Left lung (tissue), 10 donors: ENCODE data around the gene ITGA2. TPM values are rescaled to one million over a fixed set of nuclear protein-coding genes. Genes with fewer than 3 reads are reported as not detected.

Source experiments
- ATAC-seq: fragments of 200-7000 bp; cut with Tn5 transposase; one replicate; pipeline ENCODE4 v1.9.1; 2020; ENCODE audit warnings: moderate library complexity
- DNase-seq, 4 donors: peaks; one replicate each; pipeline ENCODE4 v3.0.0-alpha.2; 2013 to 2020
- H3K27ac ChIP-seq, 2 donors: fragments of 200-600 bp; sonication (generic) in 1 of 2; one replicate each; pipeline versions ENCODE4 v1.5.0 to v1.8.0; 2020 to 2021
- H3K27me3 ChIP-seq, 2 donors: fragments of 200-600 bp; sonication (generic) in 1 of 2; one replicate each; pipeline versions ENCODE4 v1.5.0 to v1.8.0; 2020 to 2021
- H3K36me3 ChIP-seq, 2 donors: fragments of 200-600 bp; sonication (generic) in 1 of 2; one replicate each; pipeline versions ENCODE4 v1.5.0 to v1.8.0; 2020 to 2021
- H3K4me1 ChIP-seq, 2 donors: fragments of 200-600 bp; one replicate each; pipeline ENCODE4 v1.8.0; 2021
- H3K4me3 ChIP-seq, 2 donors: fragments of 200-600 bp; sonication (generic) in 1 of 2; one replicate each; pipeline versions ENCODE4 v1.5.0 to v1.8.0; 2020 to 2021; ENCODE audit warnings: mild to moderate bottlenecking in 1 of 2
- H3K9me3 ChIP-seq, 2 donors: fragments of 200-600 bp; sonication (generic) in 1 of 2; one replicate each; pipeline versions ENCODE4 v1.5.0 to v1.8.0; 2020 to 2021
- intact Hi-C, 2 donors: fragments of 100-400 bp; cut with DNase I; formaldehyde crosslinking; loops; one replicate each; pipeline versions ENCODE4 v1.11.2 to v1.14.2; 2022
- polyA plus RNA-seq, 6 donors: library from polyadenylated mRNA; unstranded; fragments of 120-200 nt; gene quantifications; one replicate each; pipeline ENCODE4 v1.2.1, GENCODE V29; 2013; ENCODE audit not compliant: insufficient read length in 6 of 6
- total RNA-seq, 2 donors: library from RNA; stranded (reverse); fragmentation: NEBNext Ultra II Directional; extraction: Animal tissue kit (Norgen Biotek cat#: 25700); gene quantifications; one replicate each; pipeline ENCODE4 v1.2.1, GENCODE V29; 2021
- TF ChIP-seq, protein P1 (sequence below), 2 donors: fragments of 200-600 bp; sonication (generic) in 1 of 2; IDR thresholded peaks; one replicate each; pipeline versions ENCODE4 v1.5.0 to v1.8.0; 2021; ENCODE audit warnings: antibody characterized with exemption in 2 of 2
- donor health status: DM: no; HTN: yes; CAD: no.
- donor health status: DM: no; HTN: no; CAD: no.

Gene ITGA2
- total and polyA plus RNA-seq, 8 donors, result 32.4 to 63.0 (median 48.3) TPM

DNA sequence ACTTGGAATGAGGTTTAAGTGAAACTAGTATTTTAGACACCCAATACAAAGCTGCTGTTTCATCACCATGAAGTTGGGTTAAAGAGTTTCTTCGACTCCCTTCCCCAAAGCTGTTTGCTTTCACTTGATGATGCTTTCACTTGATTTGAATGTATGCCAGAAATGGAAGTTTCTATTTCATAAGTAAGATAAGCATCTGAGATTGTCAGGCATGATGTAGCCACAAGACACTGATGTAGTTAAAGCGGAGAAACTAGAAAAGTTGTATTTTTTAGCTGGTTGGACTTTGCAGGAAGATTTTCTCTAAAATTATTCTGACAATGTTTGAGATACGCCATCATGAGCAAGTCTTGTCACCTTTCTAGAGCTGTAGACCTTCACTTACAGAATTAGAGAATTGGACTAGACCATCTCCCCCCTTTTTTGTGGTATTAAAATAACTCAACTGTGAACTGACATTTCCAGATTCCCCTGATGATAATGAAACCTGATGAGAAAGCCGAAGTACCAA is 100.4 kb downstream of the ITGA2 start:
- intact Hi-C loops, result no loop called here
- DNase-seq, result no peak
- H3K27ac ChIP-seq, result no peak overlapping the region
- H3K4me1 ChIP-seq, result no peaks in the 10 kb centered on the region
- H3K27me3 ChIP-seq, result no peaks in the 10 kb centered on the region
- no peaks in the 10 kb centered on the region for H3K9me3 ChIP-seq
- ATAC-seq, result no peak
- peaks cover 0 to 52% of the 10 kb centered on the region in 2 donors for H3K36me3 ChIP-seq
- no peak overlapping the region for H3K4me3 ChIP-seq
- TF ChIP-seq, protein P1, sequence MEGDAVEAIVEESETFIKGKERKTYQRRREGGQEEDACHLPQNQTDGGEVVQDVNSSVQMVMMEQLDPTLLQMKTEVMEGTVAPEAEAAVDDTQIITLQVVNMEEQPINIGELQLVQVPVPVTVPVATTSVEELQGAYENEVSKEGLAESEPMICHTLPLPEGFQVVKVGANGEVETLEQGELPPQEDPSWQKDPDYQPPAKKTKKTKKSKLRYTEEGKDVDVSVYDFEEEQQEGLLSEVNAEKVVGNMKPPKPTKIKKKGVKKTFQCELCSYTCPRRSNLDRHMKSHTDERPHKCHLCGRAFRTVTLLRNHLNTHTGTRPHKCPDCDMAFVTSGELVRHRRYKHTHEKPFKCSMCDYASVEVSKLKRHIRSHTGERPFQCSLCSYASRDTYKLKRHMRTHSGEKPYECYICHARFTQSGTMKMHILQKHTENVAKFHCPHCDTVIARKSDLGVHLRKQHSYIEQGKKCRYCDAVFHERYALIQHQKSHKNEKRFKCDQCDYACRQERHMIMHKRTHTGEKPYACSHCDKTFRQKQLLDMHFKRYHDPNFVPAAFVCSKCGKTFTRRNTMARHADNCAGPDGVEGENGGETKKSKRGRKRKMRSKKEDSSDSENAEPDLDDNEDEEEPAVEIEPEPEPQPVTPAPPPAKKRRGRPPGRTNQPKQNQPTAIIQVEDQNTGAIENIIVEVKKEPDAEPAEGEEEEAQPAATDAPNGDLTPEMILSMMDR (IDR thresholded peaks at IDR 0.05), result no peak

DNA sequence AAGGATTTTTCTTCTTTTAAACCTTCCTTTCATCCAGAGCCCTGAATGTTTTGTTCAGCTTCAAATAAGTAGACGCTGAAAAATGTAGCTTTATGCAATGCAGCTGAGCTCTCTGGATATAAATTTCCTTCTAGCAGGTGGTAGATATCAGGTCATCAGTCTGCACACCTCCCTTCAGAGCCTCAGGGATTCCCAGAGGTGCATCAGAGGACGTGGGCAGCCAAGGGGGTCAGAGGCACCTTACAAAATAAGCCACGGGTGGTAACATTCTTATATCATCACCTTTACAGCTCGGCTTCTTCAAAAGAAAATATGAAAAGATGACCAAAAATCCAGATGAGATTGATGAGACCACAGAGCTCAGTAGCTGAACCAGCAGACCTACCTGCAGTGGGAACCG is 101.1 kb downstream of the ITGA2 start:
- no peaks in the 10 kb centered on the region for H3K9me3 ChIP-seq
- H3K36me3 ChIP-seq, result peaks cover 0 to 49% of the 10 kb centered on the region in 2 donors
- peak in 1 of 4 donors; percentile 39 for DNase-seq
- intact Hi-C loops, result no loop called here
- H3K27ac ChIP-seq, result no peak overlapping the region
- TF ChIP-seq, protein P1 (IDR thresholded peaks at IDR 0.05), result no peak
- no peak overlapping the region for H3K4me3 ChIP-seq
- no peaks in the 10 kb centered on the region for H3K4me1 ChIP-seq
- H3K27me3 ChIP-seq, result no peaks in the 10 kb centered on the region
- no peak for ATAC-seq

DNA sequence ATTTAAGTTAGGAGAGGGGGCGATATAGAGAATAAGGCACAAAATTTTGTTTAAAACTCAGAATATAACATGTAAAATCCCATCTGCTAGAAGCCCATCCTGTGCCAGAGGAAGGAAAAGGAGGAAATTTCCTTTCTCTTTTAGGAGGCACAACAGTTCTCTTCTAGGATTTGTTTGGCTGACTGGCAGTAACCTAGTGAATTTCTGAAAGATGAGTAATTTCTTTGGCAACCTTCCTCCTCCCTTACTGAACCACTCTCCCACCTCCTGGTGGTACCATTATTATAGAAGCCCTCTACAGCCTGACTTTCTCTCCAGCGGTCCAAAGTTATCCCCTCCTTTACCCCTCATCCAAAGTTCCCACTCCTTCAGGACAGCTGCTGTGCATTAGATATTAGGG is 102.1 kb downstream of the ITGA2 start:
- ATAC-seq (no peak), DNase-seq (no peak)
- H3K36me3 ChIP-seq, result peaks cover 0 to 41% of the 10 kb centered on the region in 2 donors
- no peak overlapping the region for H3K27ac ChIP-seq
- H3K4me1 ChIP-seq, result no peaks in the 10 kb centered on the region
- H3K27me3 ChIP-seq, result no peaks in the 10 kb centered on the region
- no peak overlapping the region for H3K4me3 ChIP-seq
- H3K9me3 ChIP-seq, result no peaks in the 10 kb centered on the region
- intact Hi-C loops, result no loop called here
- TF ChIP-seq, protein P1 (IDR thresholded peaks at IDR 0.05), result no peak

DNA sequence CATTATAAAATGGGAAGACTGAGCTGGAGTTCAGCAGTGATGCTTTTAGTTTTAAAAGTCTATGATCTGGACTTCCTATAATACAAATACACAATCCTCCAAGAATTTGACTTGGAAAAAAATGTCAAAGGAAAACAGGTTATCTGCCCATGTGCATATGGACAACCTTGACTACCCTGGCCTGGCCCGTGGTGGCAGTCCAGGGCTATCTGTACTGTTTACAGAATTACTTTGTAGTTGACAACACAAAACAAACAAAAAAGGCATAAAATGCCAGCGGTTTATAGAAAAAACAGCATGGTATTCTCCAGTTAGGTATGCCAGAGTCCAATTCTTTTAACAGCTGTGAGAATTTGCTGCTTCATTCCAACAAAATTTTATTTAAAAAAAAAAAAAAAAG is 103.1 kb downstream of the ITGA2 start:
- H3K4me3 ChIP-seq, result no peak overlapping the region
- no peak for DNase-seq
- intact Hi-C loops, result no loop called here
- H3K27ac ChIP-seq, result no peak overlapping the region
- H3K27me3 ChIP-seq, result no peaks in the 10 kb centered on the region
- H3K9me3 ChIP-seq, result no peaks in the 10 kb centered on the region
- H3K36me3 ChIP-seq, result peaks cover 0 to 38% of the 10 kb centered on the region in 2 donors
- TF ChIP-seq, protein P1 (IDR thresholded peaks at IDR 0.05), result no peak
- no peak for ATAC-seq
- no peaks in the 10 kb centered on the region for H3K4me1 ChIP-seq

DNA sequence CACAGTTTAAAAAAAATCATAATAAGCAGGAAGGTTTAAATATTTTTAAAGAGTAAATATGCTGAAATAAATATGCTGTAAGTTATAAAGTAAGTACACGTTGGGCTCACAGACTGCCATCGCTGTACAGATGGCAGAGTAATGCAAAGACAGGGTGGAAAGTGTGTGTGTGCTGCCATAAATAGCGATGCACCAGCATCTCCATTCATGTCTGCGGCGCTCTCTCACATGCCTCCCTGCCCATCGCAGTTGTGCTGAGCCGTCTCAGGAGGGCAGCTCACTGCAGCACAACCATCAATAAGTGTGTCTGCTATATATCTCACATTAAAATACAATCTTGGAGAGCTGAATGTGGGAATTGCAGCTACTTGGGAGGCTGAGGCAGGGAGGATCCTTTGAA is 106.1 kb downstream of the ITGA2 start:
- intact Hi-C loops, result loop anchor here in 1 of 2 donors (5.0 kb wide), 1 partner anchor 148 kb away; no protein-coding TSS in a partner anchor
- ATAC-seq (no peak), DNase-seq (no peak)
- Histone ChIP-seq H3K4me1 (no peaks in the 10 kb centered on the region), H3K27me3 (no peaks in the 10 kb centered on the region), H3K27ac (no peak overlapping the region), H3K4me3 (no peak overlapping the region), H3K9me3 (no peaks in the 10 kb centered on the region), H3K36me3 (peaks cover 0 to 43% of the 10 kb centered on the region in 2 donors)
- TF ChIP-seq, protein P1 (IDR thresholded peaks at IDR 0.05), result no peak
